ENCODE measurements around the gene LCMT1.
"Not testable (repeated sequence)": the region's sequence is repeated elsewhere in the genome, so short reads cannot be mapped to it uniquely, and the experiment has no call there.

DNA sequence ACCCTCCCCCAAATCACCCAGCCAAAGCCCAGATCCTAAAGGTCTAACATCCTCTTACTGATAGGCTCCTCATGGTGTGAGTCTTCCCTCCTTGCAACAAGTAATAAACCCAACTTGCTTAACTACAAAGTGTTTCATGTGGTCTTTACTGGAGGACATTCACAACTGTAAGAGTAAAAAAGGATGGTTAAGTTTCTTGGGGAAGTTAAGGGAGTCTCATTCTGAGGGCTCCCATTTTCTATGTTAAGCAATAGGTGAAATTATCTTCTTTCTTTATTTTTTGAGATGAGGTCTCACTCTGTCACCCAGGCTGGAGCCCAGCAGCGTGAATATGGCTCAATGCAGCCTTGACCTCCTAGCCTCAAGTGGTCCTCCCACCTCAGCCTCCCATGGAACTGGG is 47.3 kb upstream of the LCMT1 start:
- not testable (repeated sequence) for TF ChIP-seq CTCF (IDR thresholded peaks at IDR 0.05; ENCODE audit: insufficient read depth, low read length); SPI1 (IDR thresholded peaks at IDR 0.05; ENCODE audit: borderline replicate concordance, low read depth); GABPA (IDR thresholded peaks at IDR 0.05; ENCODE audit: low read depth); POLR2AphosphoS5 (IDR thresholded peaks at IDR 0.05; ENCODE audit: low read depth)
